ENCODE results near the gene PSG3.
"Not testable (repeated sequence)": the region's sequence is repeated elsewhere in the genome, so short reads cannot be mapped to it uniquely, and the experiment has no call there.

DNA sequence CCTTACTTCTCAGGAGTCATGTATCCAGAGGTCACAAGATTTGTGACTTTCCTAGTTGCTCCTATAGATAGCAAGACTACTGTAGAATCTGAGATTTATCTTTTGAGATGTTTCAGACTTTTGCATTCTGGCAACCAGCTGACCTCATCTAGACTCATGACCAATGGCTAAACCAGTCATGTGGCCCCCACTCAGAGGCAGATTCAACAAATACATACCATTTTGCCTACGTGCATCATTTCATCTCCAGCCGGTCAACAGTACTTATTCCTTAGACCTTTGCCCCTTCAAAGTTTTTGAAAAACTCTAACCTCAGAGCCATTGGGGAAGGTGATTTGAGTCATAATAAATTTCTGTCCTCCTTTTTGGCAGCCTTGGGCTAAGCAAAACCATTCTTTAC, 48.5 kb upstream of the PSG3 start:
- TF ChIP-seq, protein P1, sequence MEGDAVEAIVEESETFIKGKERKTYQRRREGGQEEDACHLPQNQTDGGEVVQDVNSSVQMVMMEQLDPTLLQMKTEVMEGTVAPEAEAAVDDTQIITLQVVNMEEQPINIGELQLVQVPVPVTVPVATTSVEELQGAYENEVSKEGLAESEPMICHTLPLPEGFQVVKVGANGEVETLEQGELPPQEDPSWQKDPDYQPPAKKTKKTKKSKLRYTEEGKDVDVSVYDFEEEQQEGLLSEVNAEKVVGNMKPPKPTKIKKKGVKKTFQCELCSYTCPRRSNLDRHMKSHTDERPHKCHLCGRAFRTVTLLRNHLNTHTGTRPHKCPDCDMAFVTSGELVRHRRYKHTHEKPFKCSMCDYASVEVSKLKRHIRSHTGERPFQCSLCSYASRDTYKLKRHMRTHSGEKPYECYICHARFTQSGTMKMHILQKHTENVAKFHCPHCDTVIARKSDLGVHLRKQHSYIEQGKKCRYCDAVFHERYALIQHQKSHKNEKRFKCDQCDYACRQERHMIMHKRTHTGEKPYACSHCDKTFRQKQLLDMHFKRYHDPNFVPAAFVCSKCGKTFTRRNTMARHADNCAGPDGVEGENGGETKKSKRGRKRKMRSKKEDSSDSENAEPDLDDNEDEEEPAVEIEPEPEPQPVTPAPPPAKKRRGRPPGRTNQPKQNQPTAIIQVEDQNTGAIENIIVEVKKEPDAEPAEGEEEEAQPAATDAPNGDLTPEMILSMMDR (IDR thresholded peaks at IDR 0.05 in 4 of 5, conservative IDR thresholded peaks at IDR 0.05 in 1 of 5), result not testable (repeated sequence)
- TF ChIP-seq POLR2A (IDR thresholded peaks at IDR 0.05), result not testable (repeated sequence)
